ENCODE measurements around the gene LHX4.
"Not testable (repeated sequence)": the region's sequence is repeated elsewhere in the genome, so short reads cannot be mapped to it uniquely, and the experiment has no call there.

Gene LHX4

DNA sequence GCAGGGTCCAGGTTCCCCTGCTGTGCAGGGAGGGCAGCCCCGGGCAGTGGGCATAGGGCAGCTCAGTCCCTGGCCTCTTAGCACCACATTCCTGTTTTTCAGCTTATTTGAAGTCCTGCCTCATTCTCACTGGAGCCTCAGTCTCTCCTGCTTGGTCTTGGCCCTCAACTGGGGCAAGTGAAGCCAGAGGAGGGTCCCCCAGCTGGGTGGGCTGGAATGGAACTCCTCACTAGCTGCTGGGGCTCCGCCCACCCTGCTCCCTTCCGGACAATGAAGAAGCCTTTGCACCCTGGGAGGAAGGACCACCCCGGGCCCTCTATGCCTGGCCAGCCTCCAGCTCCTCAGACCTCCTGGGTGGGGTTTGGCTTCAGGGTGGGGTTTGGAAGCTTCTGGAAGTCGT lies 32.8 kb upstream of the LHX4 start:
- peaks cover 4 to 79% (median 26%) of the 10 kb centered on the region in 3 donors for H3K36me3 ChIP-seq

DNA sequence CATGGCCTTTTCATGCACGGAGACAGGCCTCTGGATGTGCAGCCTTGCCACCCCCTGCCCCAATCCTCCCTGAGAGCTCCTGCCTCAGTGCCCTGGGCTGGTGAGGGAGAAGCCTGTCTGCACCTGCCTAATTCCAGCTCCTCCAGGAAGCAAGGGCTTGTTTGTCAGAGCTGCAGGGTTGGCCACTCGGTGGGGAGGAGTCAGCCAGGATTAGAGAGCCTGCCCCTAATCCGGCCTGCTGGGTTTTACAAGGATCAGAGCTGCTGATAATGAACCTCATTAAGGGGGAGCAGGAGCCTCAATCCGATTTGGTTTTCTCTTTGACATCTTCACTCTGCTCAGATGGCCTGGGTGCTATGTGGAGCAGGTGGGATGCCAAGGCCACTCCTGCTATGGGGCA lies 31.9 kb upstream of the LHX4 start:
- intact Hi-C loops (cut with DNase I; ENCODE audit: low total_unique reads), result no loop called here
- TF ChIP-seq, protein P1, sequence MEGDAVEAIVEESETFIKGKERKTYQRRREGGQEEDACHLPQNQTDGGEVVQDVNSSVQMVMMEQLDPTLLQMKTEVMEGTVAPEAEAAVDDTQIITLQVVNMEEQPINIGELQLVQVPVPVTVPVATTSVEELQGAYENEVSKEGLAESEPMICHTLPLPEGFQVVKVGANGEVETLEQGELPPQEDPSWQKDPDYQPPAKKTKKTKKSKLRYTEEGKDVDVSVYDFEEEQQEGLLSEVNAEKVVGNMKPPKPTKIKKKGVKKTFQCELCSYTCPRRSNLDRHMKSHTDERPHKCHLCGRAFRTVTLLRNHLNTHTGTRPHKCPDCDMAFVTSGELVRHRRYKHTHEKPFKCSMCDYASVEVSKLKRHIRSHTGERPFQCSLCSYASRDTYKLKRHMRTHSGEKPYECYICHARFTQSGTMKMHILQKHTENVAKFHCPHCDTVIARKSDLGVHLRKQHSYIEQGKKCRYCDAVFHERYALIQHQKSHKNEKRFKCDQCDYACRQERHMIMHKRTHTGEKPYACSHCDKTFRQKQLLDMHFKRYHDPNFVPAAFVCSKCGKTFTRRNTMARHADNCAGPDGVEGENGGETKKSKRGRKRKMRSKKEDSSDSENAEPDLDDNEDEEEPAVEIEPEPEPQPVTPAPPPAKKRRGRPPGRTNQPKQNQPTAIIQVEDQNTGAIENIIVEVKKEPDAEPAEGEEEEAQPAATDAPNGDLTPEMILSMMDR (IDR thresholded peaks at IDR 0.05), result no peak

More for the DNA sequence above, 32.8 kb upstream of the LHX4 start:
- Histone ChIP-seq H3K27me3 (no peaks in the 10 kb centered on the region), H3K9me3 (no peaks in the 10 kb centered on the region), H3K27ac (no peak overlapping the region), H3K4me1 (no peaks in the 10 kb centered on the region), H3K4me3 (no peak overlapping the region)
- DNase-seq, result no peak
- intact Hi-C loops (cut with DNase I; ENCODE audit: low total_unique reads), result no loop called here
- TF ChIP-seq, protein P1 (IDR thresholded peaks at IDR 0.05), result no peak

DNA sequence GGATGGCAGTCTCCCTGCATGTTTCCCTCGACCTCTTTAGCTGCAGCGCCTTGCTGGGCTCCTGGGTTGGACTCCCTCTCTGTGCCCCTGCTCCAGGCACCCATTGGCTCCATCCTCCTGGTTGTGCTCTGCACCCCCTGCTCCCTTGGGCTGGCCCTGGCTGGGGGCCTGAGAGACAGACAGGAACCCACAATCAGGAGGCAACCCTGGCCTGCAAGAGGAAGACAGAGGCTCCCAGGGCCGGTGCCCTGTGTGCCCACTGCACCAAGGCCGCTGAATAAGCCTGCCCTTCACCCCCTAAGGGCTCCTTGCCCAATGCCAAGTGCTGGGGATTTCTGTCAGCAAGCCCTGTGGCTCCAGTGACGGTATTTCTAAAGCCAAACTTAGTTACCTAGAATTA lies 31.5 kb upstream of the LHX4 start:
- no peak overlapping the region for H3K27ac ChIP-seq
- intact Hi-C loops (cut with DNase I; ENCODE audit: low total_unique reads), result no loop called here
- no peaks in the 10 kb centered on the region for H3K9me3 ChIP-seq
- TF ChIP-seq, protein P1 (IDR thresholded peaks at IDR 0.05), result no peak
- no peaks in the 10 kb centered on the region for H3K27me3 ChIP-seq
- H3K36me3 ChIP-seq, result peaks cover 4 to 65% (median 26%) of the 10 kb centered on the region in 3 donors
- no peak for DNase-seq
- no peak overlapping the region for H3K4me3 ChIP-seq
- H3K4me1 ChIP-seq, result no peaks in the 10 kb centered on the region

More for the DNA sequence above, 31.9 kb upstream of the LHX4 start:
- no peaks in the 10 kb centered on the region for H3K4me1 ChIP-seq
- H3K36me3 ChIP-seq, result peaks cover 4 to 70% (median 26%) of the 10 kb centered on the region in 3 donors
- DNase-seq, result no peak
- no peaks in the 10 kb centered on the region for H3K27me3 ChIP-seq
- no peak overlapping the region for H3K4me3 ChIP-seq
- no peaks in the 10 kb centered on the region for H3K9me3 ChIP-seq
- H3K27ac ChIP-seq, result no peak overlapping the region

DNA sequence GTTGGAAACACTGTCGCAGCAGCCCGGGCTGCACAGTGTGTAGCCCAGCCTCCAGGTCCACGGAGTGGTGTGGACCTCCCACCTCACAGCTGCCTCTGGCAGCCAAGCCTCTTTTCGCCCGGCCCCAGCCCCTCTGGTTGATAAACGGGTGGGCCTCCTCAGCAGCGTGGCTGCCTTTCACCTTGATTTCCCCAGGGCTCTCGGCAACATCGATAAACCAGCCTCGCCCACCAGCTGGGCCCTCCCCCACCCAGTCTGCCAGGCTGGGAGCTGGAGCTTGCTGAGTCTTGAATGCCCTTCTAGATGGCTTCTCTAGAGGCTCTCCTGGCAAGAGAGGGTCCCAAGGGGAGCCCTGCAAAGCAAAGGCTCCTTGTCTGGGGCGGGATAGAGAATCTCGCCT lies 31.0 kb upstream of the LHX4 start:
- peaks cover 1 to 61% (median 25%) of the 10 kb centered on the region in 3 donors for H3K36me3 ChIP-seq
- intact Hi-C loops (cut with DNase I; ENCODE audit: low total_unique reads), result no loop called here
- H3K27ac ChIP-seq, result no peak overlapping the region
- no peak for DNase-seq
- no peaks in the 10 kb centered on the region for H3K9me3 ChIP-seq
- no peak overlapping the region for H3K4me3 ChIP-seq
- H3K4me1 ChIP-seq, result no peaks in the 10 kb centered on the region
- TF ChIP-seq, protein P1 (IDR thresholded peaks at IDR 0.05), result no peak
- H3K27me3 ChIP-seq, result no peaks in the 10 kb centered on the region

DNA sequence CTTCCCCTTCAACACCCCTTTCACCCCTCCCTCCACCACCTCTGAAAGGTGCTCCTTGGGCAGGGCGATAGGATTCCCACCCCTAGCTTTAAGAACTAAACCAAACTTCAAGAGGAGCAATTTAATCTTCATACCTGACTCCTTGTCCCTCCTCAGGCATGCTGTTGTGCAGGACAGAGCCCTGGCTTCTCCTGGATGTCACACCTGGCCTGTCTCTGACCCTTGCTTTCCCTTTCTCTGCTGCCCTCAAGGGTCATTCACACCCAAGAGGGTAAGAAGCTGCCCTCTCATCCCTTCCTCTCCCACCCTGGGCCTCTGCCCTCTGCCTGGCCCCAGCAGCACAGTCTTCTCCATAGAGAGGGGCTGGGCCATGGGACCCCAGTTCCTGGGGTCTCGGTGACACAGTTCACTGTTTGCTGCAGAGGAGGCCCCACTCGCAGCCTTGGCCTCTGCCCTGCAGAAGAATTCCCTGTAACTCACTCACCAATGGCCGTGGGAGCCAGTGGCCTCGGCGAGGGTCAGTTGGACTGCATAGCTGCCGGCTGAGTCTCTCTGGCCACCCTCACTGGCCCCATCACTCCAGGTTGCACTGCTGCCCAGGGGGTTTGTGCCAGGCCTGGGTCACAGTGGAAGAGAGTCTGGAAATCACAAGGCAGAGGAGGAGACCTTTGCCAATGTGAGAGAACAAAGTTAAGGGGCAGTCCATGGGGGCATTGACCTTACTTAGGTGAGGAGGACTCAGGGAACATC lies 28.4 kb upstream of the LHX4 start:
- Histone ChIP-seq H3K27me3 (no peaks in the 10 kb centered on the region), H3K27ac (no peak overlapping the region), H3K9me3 (no peaks in the 10 kb centered on the region), H3K4me1 (no peaks in the 10 kb centered on the region), H3K36me3 (peaks cover 0 to 35% (median 9%) of the 10 kb centered on the region in 3 donors), H3K4me3 (no peak overlapping the region)
- intact Hi-C loops (cut with DNase I; ENCODE audit: low total_unique reads), result no loop called here
- TF ChIP-seq, protein P1 (IDR thresholded peaks at IDR 0.05), result no peak
- no peak for DNase-seq

DNA sequence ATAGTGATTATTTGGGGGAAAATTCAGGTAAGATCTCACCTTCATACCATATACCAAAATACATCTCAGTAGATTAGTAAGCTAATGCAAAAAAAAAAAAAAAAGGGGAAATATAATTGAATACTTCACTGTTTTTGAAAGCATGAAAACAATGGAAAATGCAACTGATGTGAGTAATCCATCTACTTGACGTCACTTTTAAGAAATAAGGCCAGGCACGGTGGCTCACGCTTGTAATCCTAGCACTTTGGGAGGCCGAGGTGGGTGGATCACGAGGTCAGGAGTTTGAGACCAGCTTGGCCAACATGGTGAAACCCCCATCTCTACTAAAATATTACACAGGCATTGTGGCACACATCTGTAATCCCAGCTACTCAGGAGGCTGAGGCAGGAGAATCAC lies 27.5 kb upstream of the LHX4 start:
- H3K27me3 ChIP-seq; DNase-seq; H3K4me3 ChIP-seq; H3K9me3 ChIP-seq; H3K27ac ChIP-seq; H3K4me1 ChIP-seq; intact Hi-C loops (cut with DNase I; ENCODE audit: low total_unique reads): not testable (repeated sequence)
- H3K36me3 ChIP-seq, result peaks cover 0 to 26% (median 0%) of the 10 kb centered on the region in 3 donors

Data from tibial artery (tissue), 4 donors.